Measurements from ENCODE around the gene EPHA5. TPM values are rescaled to one million over a fixed set of nuclear protein-coding genes. Genes with fewer than 3 reads are reported as not detected.

The EPHA5 gene
- total RNA-seq (ENCODE audit: low replicate concordance): 0.94 and 15.1 TPM in 2 replicates

GRCh38 chr4:65670331-65671031, at the start of gene EPHA5:
Gene EPHA5, minus strand, starts transcription at chr4:65670489. Its CDS starts 747 bp downstream, at chr4:65669742.

Data from smooth muscle cell of the coronary artery (primary cell).